ENCODE measurements around the gene IPO11.

DNA sequence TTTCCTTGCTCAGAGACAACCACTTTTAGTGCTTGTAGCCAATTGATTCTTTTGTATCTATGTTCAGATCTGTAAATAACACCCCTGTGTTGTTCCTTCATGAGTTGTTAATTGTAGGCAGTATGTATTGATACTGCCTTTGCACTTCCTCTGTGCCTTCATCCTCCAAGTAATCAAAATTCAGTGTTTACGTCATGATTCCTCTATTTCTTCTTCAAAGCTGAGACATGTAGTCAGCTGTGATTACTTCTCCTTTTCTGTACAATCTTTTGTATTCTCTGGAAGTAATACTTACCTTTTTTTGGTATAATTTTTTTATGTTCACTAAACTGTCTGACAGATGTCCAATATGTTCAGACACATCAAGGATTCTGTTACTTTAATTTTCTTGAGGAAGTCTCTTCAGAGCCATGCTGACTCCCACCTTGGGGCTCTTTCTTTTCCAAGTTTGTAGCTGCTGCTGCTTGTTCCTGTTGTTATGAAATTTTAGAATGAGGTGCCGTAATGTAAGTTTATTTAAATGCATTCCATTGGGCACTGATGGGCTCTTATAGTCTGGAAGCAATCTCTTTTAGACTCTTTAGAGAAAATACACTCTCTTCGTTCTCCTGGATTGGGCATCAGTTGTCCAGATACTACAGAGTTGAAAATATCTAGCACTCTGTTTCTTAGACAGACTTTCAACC lies 135.5 kb downstream of the IPO11 start:
- TF ChIP-seq POLR2A (IDR thresholded peaks at IDR 0.05; ENCODE audit: low read depth, low read length) (no peak), TAF1 (IDR thresholded peaks at IDR 0.05; ENCODE audit: low read depth, low read length) (no peak), SPI1 (IDR thresholded peaks at IDR 0.05; ENCODE audit: low read depth, low read length) (no peak), POLR2AphosphoS5 (IDR thresholded peaks at IDR 0.05; ENCODE audit: low read depth, low read length) (no peak)

Measured in GM12891 (cell line).